ENCODE data around the gene KLF11.
"Not testable (repeated sequence)": the region's sequence is repeated elsewhere in the genome, so short reads cannot be mapped to it uniquely, and the experiment has no call there.

KLF11 gene

DNA sequence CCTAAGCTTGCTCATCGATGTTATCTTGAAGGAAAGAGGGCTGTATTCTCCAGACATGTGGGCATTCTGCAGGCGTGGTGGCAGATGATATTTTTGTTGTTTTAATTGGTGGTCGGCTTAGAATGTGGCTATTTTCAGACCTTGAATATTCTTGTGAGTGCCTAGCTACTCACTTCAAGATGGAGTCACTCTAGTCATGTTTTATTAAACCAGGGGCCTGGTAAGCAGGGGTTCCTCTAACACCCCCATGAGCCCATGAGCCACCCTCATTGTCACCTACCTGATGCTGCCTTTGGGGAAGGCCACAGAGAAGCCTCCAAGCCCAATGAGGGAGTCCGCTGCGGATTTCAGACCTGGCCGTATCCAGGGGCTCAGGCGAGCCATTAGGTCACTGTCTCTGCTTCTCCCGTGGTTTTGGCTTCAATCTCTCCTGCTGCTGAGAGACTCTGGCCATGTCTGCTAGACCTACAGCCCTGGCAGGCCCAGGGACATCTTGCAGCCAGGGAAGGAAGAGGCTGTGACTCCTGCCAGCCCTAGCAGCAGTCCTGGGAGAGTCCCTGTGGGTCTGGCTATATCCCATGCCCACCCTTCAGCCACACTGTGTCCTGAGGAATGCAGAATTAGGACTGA lies 16.3 kb upstream of the KLF11 start:
- DNase-seq (ENCODE audit: low read depth): no peak

DNA sequence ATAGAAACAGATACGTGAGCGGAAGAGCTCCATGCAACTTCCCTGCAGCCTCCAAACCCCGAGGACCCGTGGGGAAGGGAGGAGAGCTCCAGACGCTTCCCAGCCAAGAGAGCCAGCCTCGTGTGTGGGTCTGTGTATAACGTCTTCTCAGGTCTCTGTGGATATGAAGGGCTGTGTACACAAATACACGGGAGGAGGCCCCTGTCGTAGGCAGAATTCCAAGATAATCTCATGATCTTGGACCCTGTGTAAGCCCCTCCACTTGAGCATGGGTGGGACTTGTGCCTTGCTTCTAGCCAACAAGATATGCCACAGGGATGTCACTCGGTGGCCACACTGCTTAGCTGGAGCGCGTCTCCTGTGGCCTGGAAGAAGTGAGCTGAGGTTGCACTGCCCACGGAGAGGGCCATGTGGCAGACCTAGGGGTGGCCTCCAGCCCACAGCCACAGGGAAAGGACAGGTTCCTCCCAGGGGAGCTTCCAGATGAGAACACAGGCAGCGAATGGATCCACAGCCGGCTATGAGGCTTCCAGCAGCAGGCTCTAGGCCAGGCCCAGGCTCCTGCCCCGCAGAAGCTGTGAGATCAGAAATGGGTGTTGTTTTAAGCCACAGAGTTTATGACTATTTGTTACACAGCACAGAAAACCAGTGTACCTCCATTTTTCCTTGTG lies 15.6 kb upstream of the KLF11 start:
- DNase-seq (ENCODE audit: low read depth): no peak

DNA sequence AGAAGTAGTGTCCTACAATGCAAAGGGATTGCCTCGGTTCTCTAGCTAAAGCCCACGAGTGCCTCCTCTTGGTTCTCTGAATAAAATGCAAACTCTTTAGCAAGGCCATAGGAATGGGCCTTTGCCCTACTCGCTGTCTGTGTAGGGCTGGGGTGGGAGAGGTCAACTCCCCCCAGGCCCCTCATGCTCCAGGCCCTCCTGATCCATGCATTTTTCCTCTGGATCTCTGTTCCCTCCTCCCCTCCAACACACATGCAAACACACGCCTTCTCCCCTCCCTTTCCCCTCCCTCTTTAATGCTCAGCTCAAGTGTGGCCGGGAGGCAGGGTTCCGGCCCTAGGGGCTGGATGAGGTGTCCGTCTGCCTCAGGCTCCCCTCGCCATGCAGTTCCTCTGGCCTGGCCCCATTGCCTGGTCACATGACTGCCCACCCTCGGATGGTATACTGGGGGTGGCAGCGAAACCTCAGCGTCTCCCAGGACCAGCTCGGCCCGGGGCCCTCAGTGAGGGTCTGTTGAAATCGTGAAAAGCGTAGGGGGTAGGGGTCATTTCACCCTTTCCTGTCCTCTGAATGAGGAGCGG lies 14.9 kb upstream of the KLF11 start:
- no peak for DNase-seq (ENCODE audit: low read depth)

DNA sequence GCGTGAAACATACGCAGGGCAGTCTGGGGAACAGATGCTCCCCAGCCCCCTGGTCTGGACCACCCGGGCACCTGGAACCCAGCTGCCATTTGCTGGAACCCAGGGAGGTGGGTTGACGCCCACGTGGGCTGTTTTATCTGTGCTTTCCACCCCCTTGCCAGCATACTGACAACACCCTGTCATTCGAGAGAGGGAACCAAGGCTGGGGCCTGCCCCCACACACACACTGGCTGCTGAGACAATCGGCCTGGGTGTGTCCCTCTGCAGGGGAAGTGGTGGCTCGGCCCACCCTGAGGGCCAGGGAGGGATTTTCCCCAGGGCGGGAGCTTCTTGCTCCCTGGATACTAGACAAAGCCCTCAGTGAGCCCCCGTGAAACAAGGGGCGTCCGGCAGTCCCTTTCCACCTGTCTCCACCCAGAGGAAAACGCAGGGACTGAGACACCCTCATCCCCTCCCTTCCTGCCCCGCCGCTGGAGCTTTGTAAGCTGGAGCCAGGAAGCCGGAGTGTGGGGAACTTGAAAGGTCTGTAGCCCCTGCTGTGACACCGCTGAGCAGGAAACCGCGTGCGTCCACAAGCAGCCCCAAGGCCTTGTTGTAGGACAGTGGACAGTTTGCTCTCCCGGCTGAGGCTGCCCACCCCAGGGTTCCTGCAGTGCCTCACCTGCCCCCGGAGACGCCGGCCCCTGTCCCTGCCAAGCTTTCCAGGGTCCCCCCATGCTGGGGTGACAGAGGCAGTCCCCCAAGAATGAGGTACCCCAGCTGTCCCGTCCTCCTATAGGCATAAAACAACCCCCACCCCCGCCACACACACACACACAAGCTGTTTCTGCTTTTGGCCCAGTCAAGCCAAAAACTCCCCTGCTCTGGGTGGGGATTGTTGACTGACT lies 14.1 kb upstream of the KLF11 start:
- no peak for DNase-seq (ENCODE audit: low read depth)

DNA sequence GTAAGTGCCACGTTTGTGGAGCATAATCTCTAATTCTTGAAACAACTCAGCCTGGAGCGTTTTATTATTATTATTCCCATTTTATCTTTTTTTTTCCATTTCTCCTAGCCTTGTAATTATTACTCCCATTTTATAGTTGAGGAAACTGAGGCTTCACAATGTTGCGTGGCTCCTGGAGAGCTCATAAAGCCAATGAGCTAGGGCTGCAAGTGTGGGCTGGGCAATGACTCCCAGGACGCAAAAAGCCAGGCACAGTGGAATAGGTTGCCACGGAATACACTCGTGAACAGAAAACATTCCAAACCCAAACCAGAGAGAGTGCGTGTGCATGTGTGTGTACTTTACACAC lies 13.5 kb upstream of the KLF11 start:
- DNase-seq (ENCODE audit: low read depth): no peak

DNA sequence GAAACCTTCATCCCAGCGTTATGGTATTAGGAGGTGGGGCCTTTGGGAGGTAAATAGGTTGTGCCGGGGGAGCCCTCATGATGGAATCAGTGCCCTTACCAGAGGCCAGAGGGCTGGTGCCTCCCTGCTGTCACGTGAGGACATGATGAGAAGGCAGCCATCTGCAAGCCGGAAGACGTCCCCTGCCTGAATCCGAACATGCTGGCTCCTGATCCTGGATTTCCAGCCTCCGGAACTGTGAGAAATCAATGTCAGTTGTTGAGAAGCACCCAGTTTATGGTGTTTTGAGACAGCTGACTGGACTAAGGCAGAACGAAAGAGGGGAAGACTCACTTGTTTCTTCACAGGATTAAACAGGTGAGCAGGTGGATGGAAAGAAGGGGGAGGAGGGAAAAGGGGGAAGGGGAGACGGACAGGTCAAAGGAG lies 13.0 kb upstream of the KLF11 start:
- no peak for DNase-seq (ENCODE audit: low read depth)

DNA sequence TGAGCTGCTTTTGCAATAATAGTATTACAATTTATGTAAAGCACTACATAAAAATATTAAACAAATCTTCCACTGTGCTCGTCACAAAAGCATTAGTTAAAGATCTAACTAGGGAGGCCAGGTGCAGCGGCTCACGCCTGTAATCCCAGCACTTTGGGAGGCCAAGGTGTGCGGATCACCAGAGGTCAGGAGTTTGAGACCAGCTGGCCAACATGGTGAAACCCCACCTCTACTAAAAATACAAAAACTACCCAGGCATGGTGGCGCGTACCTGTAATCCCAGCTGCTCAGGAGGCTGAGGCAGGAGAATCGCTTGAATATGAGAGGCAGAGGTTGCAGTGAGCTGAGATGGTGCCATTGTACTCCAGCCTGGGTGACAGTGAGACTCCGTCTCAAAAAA lies 12.6 kb upstream of the KLF11 start:
- DNase-seq (ENCODE audit: low read depth): not testable (repeated sequence)

DNA sequence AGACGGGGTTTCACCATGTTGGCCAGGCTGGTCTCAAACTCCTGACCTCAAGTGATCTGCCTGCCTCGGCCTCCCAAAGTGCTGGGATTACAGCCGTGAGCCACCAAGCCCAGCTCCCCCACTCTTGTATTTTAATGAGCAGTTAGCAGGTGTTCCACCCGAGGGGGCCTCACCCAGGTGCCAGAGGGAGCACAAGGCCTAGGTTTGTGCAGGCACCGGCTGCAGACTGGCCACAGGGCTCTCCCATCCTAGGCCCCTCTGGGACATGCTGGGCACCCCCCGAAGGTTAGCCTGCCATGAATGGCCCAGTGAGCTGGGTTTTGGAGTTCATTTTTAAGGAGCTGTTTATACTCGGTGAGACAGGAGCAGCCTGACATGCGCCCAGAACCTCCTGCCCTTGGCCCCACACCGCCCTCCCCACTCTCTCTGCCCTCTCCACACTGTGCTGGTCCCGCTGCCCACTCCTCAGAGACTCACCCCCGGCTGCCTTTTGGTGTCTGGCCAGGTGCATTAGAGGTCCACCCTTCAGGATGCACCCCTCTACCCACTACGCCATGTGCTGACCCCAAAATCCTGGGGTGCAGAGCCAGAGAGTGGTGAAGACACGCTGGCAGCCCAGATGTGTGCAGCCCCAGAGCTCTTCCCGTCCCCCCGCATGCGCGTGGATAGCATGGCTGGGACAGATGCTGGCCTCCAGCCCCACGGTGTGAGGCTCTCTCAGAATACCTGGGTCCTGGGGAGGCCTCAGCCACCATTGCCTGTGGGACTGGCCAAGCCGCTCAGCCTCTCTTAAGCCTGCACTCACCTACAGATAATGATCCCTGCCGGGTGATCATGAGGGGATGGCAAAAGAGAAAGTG lies 11.2 kb upstream of the KLF11 start:
- no peak for DNase-seq (ENCODE audit: low read depth)

DNA sequence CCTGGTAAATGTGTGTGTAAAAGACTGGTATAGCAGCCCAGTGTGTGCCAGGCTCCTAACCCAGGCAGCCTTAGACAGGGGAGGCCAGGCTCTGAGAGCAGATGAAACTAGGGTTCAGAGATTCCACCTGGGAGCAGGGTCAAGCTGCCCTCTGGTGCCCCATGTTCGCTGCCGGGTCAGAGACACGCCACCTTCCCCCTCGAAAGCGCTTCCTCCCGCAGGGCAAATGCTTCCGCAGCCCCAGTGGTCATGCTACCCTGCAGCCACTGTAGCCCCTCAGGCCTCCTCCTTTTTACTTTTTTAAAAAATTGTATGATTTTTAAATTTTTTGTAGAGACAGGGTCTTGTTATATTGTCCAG lies 10.6 kb upstream of the KLF11 start:
- no peak for DNase-seq (ENCODE audit: low read depth)

DNA sequence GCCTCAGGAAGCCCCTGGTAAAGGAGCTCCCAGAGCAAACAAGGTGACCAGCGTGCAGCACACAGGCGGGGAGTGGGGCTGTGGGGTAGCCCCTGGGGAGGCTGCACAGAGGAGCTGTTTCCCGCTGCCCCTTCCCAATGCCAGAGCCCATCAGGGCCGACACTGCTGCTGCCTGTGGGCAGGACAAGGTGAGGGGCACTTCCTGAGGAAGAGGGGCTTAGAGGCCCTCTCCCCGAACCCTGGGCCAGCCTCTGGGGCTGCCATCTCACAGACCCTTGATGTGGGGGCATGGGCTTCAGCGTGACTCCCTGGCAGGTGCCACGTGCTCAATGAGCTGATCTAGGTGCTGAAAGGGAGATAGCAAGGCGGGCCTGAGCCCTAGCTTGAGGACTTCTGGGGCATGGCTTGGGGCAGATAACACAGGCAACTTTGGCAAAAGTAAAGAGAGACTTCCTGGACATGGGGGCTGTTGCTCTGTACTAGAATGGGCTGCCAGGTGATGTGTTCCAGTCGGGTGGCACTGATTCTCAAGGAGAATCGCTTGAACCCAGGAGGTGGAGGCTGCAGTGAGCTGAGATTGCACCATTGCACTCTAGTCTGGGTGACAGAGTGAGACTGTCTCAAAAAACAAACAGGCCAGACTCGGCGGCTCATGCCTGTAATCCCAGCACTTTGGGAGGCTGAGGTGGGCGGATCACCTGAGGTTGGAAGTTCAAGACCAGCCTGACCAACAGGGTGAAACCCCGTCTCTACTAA lies 9.9 kb upstream of the KLF11 start:
- no peak for DNase-seq (ENCODE audit: low read depth)

DNA sequence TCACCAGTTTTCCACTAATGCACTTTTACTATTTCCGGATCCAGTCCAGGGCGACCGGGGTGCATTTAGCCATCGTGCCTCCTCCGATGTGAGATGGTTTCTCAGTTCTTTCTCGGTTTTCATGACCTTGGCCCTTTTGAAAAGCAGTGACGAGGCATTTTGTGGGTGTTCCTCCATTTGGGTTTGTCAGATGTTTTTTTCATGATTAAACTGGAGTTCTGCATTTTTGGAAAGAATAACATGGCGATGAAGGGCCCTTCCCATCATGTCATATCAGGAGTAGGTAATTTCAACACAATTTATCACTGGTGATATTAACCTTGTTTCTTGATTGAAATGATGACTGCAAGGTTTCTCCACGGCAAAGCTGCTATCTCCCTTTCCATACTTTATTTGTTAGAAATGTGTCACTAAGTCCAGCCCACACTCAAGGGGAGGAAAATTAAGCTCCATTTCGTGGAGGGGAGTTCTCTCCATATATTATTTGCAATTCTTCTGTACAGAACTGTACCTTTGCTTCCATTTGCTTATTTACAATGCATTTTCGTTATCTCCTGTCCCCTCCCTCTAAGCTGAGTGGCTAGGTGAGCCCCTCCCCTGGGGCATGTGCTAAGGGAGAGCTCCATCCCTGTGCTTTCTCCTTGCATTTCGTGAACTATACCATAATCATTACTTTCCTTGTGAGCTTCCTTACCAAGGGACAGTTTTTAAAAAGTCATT lies 8.9 kb upstream of the KLF11 start:
- no peak for DNase-seq (ENCODE audit: low read depth)

DNA sequence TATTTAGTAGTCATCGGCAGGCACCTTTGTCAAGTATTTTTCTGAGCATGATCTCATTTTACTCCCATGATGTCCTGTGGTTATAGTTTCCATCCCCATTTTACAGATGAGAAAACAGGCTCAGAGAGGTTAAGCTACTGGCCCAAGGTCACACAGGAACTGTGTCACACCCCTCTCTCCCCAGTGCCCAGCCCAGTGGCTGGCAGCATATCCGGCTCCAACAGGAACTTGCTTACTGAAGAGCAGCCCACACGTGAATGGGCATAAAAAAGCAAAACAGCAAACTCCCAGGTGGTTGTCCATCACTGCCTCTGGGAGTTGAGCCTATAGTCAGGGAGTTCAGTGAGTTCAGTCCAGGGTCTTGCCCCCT lies 8.3 kb upstream of the KLF11 start:
- DNase-seq (ENCODE audit: low read depth): no peak

DNA sequence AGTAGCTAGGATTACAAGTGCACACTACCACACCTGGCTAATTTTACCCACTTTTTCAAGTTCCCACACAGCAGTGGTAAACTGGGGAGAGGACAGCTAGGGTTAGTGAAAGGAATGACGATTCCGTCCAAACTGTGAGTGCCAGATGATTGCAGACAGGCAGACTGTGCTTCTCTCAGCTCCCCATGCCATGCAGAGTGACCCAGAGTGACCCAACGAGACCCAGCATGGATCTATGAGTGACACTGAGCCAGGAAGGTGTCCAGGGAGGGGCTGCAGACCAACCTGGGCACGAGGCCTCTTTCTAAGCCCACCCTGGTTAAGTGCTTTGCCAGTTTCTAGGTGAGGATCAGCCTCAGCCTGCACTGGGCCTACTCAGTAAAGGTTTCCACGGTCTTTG lies 7.7 kb upstream of the KLF11 start:
- DNase-seq (ENCODE audit: low read depth): no peak

DNA sequence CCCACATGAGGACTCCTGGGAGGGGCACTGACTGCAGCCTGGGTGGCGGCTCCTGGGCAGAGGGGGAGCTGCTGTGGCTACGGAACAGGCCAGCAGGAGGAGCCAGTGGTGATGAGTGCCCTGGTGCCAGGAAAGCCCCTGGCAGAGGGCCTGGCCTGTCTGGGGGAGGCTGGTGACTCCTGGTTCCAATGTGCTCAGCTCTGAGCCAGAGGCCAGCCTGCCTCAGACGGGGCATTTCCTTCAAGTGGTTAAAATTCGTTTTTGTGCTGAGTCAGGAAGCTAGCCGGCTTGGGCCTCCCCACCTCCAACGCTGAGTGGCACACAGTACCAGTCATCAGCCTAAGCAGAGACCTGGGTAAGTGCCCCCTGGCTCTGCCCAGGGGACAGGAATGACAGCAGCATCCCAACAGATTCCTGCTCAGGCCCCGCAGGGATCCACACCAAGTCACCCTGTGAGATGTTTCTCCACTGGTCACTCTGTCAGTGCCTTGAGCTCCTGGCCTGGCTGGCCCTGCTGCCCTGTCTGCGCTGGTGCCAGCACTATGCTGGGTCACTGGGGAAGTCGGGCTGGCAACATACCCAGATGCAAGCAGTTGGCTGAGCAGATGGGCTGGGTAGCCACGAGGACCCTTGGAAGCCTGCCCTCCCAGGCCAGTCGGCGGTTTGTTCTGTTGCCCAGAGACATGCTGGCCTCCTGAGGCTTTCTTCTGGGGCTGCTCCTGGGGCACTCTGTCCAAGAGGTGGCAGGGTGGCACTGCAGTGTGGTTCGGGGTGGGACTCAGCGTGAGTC lies 7.1 kb upstream of the KLF11 start:
- no peak for DNase-seq (ENCODE audit: low read depth)

DNA sequence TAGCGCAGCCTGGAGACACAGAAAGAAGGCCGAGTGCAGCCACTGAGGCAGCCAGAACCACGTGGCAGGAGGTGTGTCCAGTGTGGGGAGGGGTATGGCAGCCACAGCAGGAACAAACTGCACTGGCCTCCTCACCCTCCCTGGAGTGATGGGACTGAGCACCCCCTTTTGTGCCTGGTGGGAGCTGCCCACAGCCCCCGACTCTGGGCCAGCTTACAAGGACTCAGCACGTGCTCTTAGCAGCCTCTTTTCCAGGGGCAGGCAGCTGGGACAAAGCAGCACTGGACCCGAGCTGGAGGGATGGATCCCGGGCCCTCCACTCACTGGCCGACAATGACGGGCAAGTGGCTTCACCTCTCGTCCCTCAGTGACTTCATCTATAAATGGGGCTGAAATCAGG lies 5.2 kb upstream of the KLF11 start:
- no peak for DNase-seq (ENCODE audit: low read depth)

DNA sequence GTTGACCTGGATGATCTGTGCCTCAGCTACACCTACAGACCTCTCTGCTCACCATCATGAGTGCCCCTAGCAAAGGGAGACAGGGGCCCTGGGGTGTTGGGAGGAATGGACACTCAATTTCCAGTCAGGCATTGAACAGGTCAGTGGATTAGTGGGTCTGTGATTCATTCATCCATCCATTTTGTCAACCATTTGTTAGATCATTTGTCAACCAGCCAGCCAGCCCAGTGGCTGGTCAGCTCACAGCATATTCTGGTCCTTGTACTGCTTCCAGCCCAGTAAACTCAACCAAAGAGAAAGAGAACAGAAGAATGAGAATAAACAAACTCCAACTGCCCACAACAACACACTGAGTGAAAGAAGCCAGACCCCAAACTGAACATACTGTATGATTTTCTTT lies 4.6 kb upstream of the KLF11 start:
- DNase-seq (ENCODE audit: low read depth): no peak

DNA sequence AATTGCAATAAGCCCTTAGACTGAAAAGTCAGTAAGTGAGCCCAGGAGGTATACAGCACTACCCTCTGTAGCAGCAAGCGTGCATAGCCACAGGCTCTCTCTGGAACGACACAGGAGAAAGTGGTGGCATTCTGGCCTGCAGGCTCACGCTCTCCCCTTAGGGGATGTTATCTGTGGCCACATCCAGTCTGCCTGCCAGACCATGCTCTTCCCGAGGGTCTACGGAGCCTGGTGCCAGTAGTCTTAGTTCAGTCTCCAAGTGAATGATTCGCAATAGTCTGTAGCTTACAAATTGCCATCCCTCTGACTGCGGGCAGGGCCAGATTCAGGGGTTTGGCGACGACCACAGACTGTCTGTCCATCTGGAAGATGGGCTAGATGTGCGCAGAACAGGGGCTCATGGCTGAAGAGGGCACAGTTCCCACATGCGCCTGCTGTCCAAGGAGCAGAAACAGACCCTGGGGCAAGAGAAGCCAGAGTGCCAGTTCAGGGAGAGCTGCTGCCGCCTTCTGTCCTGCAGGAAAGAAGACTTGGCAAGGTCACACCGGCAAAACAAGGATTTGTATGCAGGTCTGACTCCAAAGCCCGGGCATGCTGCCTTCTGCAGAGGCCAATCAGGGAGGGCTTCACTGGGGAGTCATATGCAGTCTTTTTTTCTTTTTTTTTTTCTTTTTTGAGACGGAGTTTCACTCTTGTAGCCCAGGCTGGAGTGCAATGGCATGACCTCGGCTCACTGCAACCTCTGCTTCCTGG lies 3.5 kb upstream of the KLF11 start:
- DNase-seq (ENCODE audit: low read depth): no peak

DNA sequence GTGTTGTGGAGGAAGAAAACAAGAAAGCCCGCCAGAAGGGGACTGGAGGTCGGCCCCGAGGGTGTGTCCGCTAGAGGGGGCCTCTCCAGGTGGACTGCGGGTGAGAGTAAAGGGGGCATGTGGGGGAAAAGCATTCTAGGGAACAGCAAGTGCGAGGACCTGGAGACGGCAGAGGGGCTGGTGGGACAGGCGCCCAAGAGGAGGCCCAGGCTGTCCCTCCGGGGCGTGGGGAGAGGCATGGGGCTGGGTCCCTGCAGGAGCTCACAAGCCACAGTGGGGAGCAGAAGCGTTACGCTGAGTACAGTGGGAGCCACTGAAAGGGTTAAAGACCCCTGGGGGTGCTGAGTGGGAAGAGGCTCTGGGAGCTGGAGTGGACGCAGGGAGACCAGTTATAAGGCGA lies 1.6 kb upstream of the KLF11 start:
- no peak for DNase-seq (ENCODE audit: low read depth)
